ENCODE results near the gene AVP. TPM values are rescaled to one million over a fixed set of nuclear protein-coding genes. Genes with fewer than 3 reads are reported as not detected.
"Not testable (repeated sequence)": the region's sequence is repeated elsewhere in the genome, so short reads cannot be mapped to it uniquely, and the experiment has no call there.

Gene AVP
- total RNA-seq, 1 donor from 2014 or later, result not detected

DNA sequence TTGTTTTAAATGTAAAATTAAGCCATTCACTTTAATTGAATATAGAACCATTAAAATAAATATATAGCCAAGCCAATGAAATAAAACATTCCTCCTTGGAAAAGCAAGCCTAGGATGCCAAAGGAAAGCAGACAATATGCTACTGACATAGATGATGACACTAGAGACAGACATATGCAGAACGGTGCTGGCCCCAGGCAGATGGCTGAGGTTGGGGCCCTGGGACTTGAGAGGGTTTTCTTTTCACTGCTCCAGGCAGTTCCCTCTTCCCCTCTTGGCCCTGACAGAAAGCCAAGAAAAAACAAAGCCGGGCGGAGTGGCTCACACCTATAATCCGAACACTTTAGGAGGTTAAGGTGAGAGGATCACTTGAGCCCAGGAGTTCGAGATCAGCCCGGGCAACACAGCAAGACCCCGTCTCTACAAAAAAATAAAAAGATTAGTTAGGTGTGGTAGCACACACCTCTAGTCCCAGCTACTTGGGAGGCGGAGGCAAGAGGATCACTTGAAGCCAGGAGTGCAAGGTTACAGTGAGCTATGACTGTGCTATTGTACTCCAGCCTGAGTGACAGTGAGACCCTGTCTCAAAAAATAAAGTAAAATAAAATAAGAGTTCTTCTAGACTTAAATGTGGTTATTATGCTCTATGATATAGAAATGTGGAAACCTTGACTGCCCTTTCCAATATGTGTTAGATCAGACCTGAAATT lies 43.9 kb upstream of the AVP start:
- H3K9me3 ChIP-seq, result no peaks in the 10 kb centered on the region
- DNase-seq (ENCODE audit: extremely low spot score in 2 of 2), result no peak
- no peak overlapping the region for H3K27ac ChIP-seq
- TF ChIP-seq, protein P1, sequence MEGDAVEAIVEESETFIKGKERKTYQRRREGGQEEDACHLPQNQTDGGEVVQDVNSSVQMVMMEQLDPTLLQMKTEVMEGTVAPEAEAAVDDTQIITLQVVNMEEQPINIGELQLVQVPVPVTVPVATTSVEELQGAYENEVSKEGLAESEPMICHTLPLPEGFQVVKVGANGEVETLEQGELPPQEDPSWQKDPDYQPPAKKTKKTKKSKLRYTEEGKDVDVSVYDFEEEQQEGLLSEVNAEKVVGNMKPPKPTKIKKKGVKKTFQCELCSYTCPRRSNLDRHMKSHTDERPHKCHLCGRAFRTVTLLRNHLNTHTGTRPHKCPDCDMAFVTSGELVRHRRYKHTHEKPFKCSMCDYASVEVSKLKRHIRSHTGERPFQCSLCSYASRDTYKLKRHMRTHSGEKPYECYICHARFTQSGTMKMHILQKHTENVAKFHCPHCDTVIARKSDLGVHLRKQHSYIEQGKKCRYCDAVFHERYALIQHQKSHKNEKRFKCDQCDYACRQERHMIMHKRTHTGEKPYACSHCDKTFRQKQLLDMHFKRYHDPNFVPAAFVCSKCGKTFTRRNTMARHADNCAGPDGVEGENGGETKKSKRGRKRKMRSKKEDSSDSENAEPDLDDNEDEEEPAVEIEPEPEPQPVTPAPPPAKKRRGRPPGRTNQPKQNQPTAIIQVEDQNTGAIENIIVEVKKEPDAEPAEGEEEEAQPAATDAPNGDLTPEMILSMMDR (IDR thresholded peaks at IDR 0.05), result no peak
- no peak for TF ChIP-seq POLR2A (IDR thresholded peaks at IDR 0.05)
- TF ChIP-seq POLR2AphosphoS5 (IDR thresholded peaks at IDR 0.05; ENCODE audit: insufficient read depth in 1 of 2, low read depth in 1 of 2), result no peak
- H3K4me3 ChIP-seq, result no peak overlapping the region
- H3K4me1 ChIP-seq, result no peaks in the 10 kb centered on the region
- intact Hi-C loops (cut with DNase I), result no loop called here
- no peaks in the 10 kb centered on the region for H3K27me3 ChIP-seq
- H3K36me3 ChIP-seq, result peaks cover 0 to 5% of the 10 kb centered on the region in 2 donors

- Histone ChIP-seq H3K4me1 (no peaks in the 10 kb centered on the region), H3K4me3 (no peak overlapping the region), H3K9me3 (no peaks in the 10 kb centered on the region), H3K27me3 (no peaks in the 10 kb centered on the region), H3K27ac (no peak overlapping the region), H3K36me3 (peaks cover 5 to 21% of the 10 kb centered on the region in 2 donors)
- intact Hi-C loops (cut with DNase I), result no loop called here
- DNase-seq (ENCODE audit: extremely low spot score in 2 of 2), result no peak
- TF ChIP-seq POLR2AphosphoS5 (IDR thresholded peaks at IDR 0.05; ENCODE audit: insufficient read depth in 1 of 2, low read depth in 1 of 2), result no peak
- TF ChIP-seq, protein P1 (IDR thresholded peaks at IDR 0.05), result no peak
- no peak for TF ChIP-seq POLR2A (IDR thresholded peaks at IDR 0.05)
These were observed 42.0 kb upstream of the AVP start for GRCh38 chr20:3126527-3126859.

DNA sequence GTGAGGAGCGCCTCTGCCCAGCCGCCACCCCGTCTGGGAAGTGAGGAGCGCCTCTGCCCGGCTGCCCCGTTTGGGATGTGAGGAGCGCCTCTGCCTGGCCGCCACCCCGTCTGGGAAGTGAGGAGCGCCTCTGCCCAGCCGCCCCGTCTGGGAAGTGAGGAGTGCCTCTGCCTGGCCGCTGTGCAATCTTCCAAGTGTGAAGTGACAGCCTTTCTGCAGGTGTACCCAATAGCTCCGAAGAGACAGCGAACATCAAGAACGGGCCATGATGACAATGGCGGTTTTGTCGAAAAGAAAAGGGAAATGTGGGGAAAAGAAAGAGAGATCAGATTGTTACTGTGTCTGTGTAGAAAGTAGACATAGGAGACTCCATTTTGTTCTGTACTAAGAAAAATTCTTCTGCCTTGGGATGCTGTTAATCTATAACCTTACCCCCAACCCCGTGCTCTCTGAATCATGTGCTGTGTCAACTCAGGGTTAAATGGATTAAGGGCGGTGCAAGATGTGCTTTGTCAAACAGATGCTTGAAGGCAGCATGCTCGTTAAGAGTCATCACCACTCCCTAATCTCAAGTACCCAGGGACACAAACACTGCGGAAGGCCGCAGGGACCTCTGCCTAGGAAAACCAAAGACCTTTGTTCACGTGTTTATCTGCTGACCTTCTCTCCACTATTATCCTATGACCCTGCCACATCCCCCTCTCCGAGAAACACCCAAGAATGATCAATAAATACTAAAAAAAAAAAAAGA lies 41.4 kb upstream of the AVP start:
- H3K27me3 ChIP-seq; H3K27ac ChIP-seq; H3K9me3 ChIP-seq; intact Hi-C loops (cut with DNase I); H3K4me3 ChIP-seq; DNase-seq (ENCODE audit: extremely low spot score in 2 of 2); H3K4me1 ChIP-seq: not testable (repeated sequence)
- peaks cover 5 to 26% of the 10 kb centered on the region in 2 donors for H3K36me3 ChIP-seq

GRCh38 chr20:3124773-3125560 lies 40.4 kb upstream of the AVP start:
- H3K4me1 ChIP-seq; H3K27me3 ChIP-seq; intact Hi-C loops (cut with DNase I); H3K4me3 ChIP-seq; DNase-seq (ENCODE audit: extremely low spot score in 2 of 2); H3K9me3 ChIP-seq; H3K27ac ChIP-seq: not testable (repeated sequence)
- peaks cover 5 to 26% of the 10 kb centered on the region in 2 donors for H3K36me3 ChIP-seq

- H3K36me3 ChIP-seq, result peaks cover 5 to 26% of the 10 kb centered on the region in 2 donors
- H3K27ac ChIP-seq; DNase-seq (ENCODE audit: extremely low spot score in 2 of 2); H3K9me3 ChIP-seq; H3K4me1 ChIP-seq; H3K4me3 ChIP-seq; intact Hi-C loops (cut with DNase I); H3K27me3 ChIP-seq: not testable (repeated sequence)
These were observed 39.6 kb upstream of the AVP start for GRCh38 chr20:3124163-3124562.

GRCh38 chr20:3123542-3123941 lies 39.0 kb upstream of the AVP start:
- H3K36me3 ChIP-seq, result peaks cover 5 to 26% of the 10 kb centered on the region in 2 donors

More at GRCh38 chr20:3123542-3123941, 39.0 kb upstream of the AVP start:
- Histone ChIP-seq H3K27ac (no peak overlapping the region), H3K27me3 (no peaks in the 10 kb centered on the region), H3K4me1 (no peaks in the 10 kb centered on the region), H3K9me3 (no peaks in the 10 kb centered on the region), H3K4me3 (no peak overlapping the region)
- TF ChIP-seq, protein P1 (IDR thresholded peaks at IDR 0.05), result no peak
- intact Hi-C loops (cut with DNase I), result no loop called here
- no peak for DNase-seq (ENCODE audit: extremely low spot score in 2 of 2)

Data from vagina (tissue), 2 donors.